GM21529 (cell line): ENCODE measurements around the gene NIN.
"Not testable (repeated sequence)": the region's sequence is repeated elsewhere in the genome, so short reads cannot be mapped to it uniquely, and the experiment has no call there.

Experiments used
- ATAC-seq: cut with Tn5 transposase; IDR thresholded peaks from one replicate; pipeline ENCODE4 v1.9.1; 2021; ENCODE audit not compliant: unreplicated experiment

Gene NIN

DNA sequence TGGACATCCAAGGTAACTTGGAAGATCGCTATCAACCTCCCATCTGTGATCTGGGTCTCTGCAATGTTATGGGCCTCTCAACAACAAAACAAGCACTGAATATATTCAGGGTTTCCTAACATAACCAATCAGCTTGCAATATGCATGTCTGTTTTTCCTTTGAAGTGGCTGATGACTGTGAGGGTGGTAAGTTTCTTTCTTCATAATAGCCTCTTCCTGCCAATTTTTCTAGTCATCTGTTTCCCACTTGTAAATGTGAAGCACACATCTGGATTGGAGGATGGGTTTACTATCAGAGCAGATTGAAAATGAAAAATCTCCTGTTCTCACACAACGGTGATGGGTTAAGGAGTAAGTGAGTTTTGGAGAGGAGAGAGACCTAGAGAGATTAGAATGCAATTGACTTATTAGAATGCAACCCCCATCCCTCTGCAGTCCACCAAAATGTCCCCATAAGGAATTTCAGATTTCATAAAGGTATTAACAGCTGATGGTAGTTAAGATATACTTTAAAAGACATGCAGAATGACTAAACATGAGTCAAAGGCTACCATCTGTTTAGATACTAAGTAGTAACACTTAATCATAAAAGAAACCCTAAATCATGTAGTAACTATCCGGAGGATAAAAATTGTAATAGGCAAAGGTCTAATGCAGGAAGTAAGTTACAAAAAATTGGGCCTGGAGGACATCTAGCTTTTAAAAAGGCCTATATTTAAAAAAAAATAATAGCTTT lies 104.4 kb downstream of the NIN start:
- ATAC-seq = no peak

DNA sequence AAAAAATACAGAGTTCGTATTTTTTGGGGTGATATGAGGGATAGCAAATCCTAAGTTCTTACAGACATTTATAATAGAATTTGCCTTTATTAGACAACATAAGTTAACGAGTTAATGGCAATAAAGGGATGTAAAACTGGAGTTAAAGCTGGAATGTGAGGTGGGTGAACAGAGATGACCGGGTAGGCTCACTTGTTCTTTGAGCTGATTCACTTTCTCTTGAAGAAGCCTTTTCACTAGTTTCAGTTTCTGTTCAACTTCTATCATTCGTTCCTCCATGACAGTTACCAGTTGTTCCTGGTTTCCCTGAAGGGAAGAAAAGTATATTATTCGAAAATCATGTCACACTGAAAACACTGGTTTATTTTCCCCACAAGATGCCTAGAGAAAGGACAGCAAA lies 105.2 kb downstream of the NIN start:
- no peak for ATAC-seq

GRCh38 chr14:50719911-50720759 lies 110.8 kb downstream of the NIN start:
- ATAC-seq = no peak

DNA sequence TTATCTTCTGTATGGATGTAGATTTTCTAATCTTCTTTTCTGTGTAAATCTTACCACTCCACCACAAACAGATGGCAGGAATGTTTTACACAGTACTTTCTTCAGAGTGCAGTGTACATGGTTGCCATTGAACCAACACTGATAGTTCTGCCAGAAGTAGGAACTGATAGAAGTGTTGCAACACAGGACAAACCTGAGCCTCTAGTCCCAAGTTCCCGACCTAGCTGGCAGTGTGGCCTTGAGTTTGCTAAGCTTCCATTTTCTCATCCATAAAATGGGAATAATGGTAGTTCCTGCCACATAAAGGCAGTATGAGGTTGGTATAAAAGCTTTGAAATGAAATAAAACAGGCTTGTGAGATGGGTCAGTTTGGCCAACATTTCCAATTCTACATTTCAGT lies 112.0 kb downstream of the NIN start:
- no peak for ATAC-seq

- no peak for ATAC-seq
These were observed 113.2 kb downstream of the NIN start for GRCh38 chr14:50717811-50718210.

- peak; percentile 75 for ATAC-seq
These were observed 116.4 kb downstream of the NIN start for GRCh38 chr14:50714450-50715073.

DNA sequence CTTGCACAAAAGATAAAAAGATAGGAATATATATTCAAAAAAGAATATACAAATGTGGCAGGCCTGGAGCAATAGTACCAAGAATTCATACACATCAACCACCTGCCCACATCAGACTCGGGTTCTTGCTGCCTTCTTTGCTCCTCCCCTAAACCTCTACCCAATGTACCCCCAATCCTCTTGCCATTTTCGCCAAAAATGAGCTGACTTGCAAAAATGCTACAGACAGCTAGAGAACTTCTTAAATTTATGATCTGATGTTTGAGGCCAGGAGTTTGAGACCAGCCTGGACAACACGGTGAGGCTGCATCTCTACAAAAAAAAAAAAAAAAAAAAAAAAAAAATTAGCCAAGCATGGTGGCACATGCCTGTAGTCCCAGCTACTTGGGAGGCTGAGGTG lies 119.9 kb downstream of the NIN start:
- ATAC-seq = no peak

- no peak for ATAC-seq
These were observed 125.9 kb downstream of the NIN start for GRCh38 chr14:50705026-50705593.

GRCh38 chr14:50704454-50705010 lies 126.4 kb downstream of the NIN start:
- no peak for ATAC-seq

- no peak for ATAC-seq
These were observed 133.2 kb downstream of the NIN start for GRCh38 chr14:50697659-50698290.

DNA sequence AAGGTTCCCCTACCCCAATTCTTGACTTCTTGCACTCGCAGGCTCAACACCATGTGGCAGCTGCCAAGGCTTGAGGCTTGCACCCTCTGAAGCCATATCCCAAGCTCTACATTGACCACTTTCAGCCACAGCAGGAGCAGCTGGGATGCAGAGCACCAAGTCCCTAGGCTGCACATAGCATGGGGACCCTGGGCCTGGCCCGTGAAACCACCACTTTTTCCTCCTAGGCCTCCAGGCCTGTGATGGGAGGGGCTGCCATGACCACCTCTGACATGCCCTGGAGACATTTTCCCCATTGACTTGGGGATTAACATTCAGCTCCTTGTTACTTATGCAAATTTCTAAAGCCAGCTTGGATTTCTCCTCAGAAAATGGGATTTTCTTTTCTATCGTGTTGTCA lies 136.7 kb downstream of the NIN start:
- ATAC-seq = not testable (repeated sequence)

GRCh38 chr14:50688875-50689274 lies 142.1 kb downstream of the NIN start:
- no peak for ATAC-seq

DNA sequence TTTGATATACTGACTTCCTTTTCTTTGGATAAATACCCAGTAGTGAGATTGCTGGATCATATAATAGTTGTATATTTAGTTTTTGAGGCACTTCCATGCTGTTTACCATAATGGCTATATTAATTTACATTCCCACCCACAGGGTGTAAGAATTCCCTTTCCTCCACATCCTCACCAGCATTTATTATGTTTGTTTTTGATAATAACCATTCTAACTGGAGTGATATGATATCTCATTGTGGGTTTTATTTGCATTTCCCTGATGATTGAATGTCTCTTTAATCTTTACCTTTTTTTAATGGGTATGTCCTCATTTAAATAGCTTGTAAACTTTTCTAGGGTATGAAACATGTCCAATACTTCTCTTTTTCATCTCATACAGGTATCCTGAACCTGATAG lies 151.3 kb downstream of the NIN start:
- no peak for ATAC-seq

- ATAC-seq = no peak
These were observed 152.8 kb downstream of the NIN start for GRCh38 chr14:50678163-50678562.

DNA sequence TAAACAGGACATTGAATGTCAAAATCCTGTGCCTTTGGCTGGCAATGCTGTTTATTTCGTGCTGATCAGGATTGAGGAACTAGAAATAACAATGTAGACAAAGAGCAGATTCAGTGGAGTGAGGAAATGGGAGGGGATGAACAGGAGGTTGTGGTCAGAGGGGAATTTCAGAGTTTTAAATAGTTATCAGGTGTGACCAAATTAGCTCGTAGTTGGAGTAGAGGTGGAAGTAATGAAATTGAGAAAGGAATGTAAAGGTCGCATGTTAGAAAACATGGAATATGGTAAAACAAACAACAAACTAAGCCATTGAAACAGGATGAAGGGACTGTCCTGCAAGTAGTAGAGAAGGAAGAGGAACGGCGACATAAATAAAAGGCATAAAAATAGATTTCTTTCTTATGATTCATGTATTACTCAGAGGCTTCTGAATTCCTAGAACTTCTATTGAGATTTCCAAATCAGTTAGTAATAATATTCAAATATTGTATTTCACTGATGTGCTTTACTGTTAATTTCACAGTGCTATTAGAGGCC lies 153.4 kb downstream of the NIN start:
- peak; percentile 79 for ATAC-seq

GRCh38 chr14:50676814-50677516 lies 154.0 kb downstream of the NIN start:
- peak; percentile 32 for ATAC-seq

- ATAC-seq = no peak
These were observed 155.4 kb downstream of the NIN start for GRCh38 chr14:50675597-50675996.

DNA sequence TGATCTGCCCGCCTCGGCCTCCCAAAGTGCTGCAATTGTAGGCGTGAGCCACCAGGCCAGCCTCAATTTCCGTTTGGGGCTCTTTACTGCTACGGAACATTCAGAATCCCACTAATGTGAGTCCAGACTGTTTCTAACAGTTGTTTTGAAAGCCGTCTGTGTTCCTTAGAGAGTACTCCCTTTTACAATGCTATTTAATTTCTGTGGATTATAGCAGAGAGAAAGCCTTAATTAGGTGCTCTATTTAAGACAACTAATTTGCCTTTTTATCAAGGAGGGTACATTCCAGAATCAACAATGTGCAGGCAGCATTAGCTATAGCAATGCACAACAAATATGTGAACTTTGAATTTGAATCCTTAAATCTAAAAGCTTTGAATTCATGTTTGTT lies 160.1 kb downstream of the NIN start:
- ATAC-seq = no peak

GRCh38 chr14:50670196-50670865 lies 160.6 kb downstream of the NIN start:
- ATAC-seq = no peak
